CD4-positive, alpha-beta memory T cell (primary cell): ENCODE results near the gene FEV. TPM values are rescaled to one million over a fixed set of nuclear protein-coding genes. Genes with fewer than 3 reads are reported as not detected.

Experiments
- CTCF ChIA-PET: fragments of 350-600 bp; sonication (Branson Sonifier 250); formaldehyde crosslinking; loops from one replicate; lab custom pipeline; 2021; ENCODE audit warnings: inconsistent platforms; ENCODE audit not compliant: partially characterized antibody; lab: Charles Lee
- POLR2A ChIA-PET: fragments of 350-600 bp; sonication (Branson Sonifier 250); formaldehyde crosslinking; loops from one replicate; lab custom pipeline; 2021; ENCODE audit not compliant: partially characterized antibody; lab: Charles Lee
- DNase-seq, 5 donors: peaks; one replicate each; pipeline versions ENCODE4 v3.0.0 to v3.0.0-alpha.2; 2020 to 2022; ENCODE audit warnings: mixed read lengths in 1 of 5
- H3K27ac ChIP-seq: one replicate; pipeline ENCODE4 v1.7.0; 2013; ENCODE audit warnings: low read depth, low read length
- H3K27me3 ChIP-seq: 2 replicates; pipeline ENCODE4 v1.7.0; 2013; ENCODE audit warnings: mild to moderate bottlenecking, low read length, moderate library complexity; ENCODE audit not compliant: insufficient read depth
- H3K36me3 ChIP-seq: 2 replicates; pipeline ENCODE4 v1.7.0; 2013; ENCODE audit warnings: mild to moderate bottlenecking, low read length, moderate library complexity; ENCODE audit not compliant: insufficient read depth
- H3K4me1 ChIP-seq: 2 replicates; pipeline ENCODE4 v1.7.0; 2013; ENCODE audit warnings: mild to moderate bottlenecking, low read length, moderate library complexity; ENCODE audit not compliant: insufficient read depth
- H3K4me3 ChIP-seq, 2 donors: one replicate each; pipeline ENCODE4 v1.7.0; 2013; ENCODE audit warnings: low read length in 2 of 2, mild to moderate bottlenecking in 1 of 2
- H3K9me3 ChIP-seq, 2 donors: one replicate each; pipeline ENCODE4 v1.7.0; 2013; ENCODE audit warnings: low read length in 2 of 2, control low read depth in 1 of 2; ENCODE audit not compliant: control insufficient read depth in 1 of 2
- H3K27ac Mint-ChIP-seq, 7 donors: one replicate each; pipeline ENCODE4 v1.8.0; 2020 to 2021; ENCODE audit warnings: mixed read lengths in 7 of 7, mild to moderate bottlenecking in 6 of 7, inconsistent platforms in 3 of 7, moderate library complexity in 3 of 7
- H3K27me3 Mint-ChIP-seq, 2 donors: one replicate each; pipeline ENCODE4 v1.8.0; 2020 to 2021; ENCODE audit warnings: mixed read lengths in 2 of 2
- H3K36me3 Mint-ChIP-seq, 2 donors: one replicate each; pipeline ENCODE4 v1.8.0; 2020 to 2021; ENCODE audit warnings: mixed read lengths in 2 of 2, inconsistent platforms in 1 of 2, mild to moderate bottlenecking in 1 of 2
- H3K4me1 Mint-ChIP-seq, 4 donors: one replicate each; pipeline ENCODE4 v1.8.0; 2020 to 2021; ENCODE audit warnings: mixed read lengths in 4 of 4, mild to moderate bottlenecking in 1 of 4
- H3K4me3 Mint-ChIP-seq, 8 donors: one replicate each; pipeline ENCODE4 v1.8.0; 2020 to 2021; ENCODE audit warnings: mixed read lengths in 8 of 8, mild to moderate bottlenecking in 7 of 8, moderate library complexity in 6 of 8, inconsistent platforms in 3 of 8
- H3K9me3 Mint-ChIP-seq, 8 donors: one replicate each; pipeline ENCODE4 v1.8.0; 2020 to 2021; ENCODE audit warnings: mixed read lengths in 8 of 8, mild to moderate bottlenecking in 5 of 8, inconsistent platforms in 3 of 8, moderate library complexity in 1 of 8
- intact Hi-C: fragments of 100-400 bp; cut with micrococcal nuclease; formaldehyde crosslinking; loops from one replicate; pipeline ENCODE4 v1.15.1; 2023
- polyA plus RNA-seq, 2 donors: library from polyadenylated mRNA; unstranded; fragments of 300-500 nt; fragmentation: Illumina TruSeq; gene quantifications; one replicate each; pipeline ENCODE4 v1.2.3, GENCODE V29; 2021
- total RNA-seq, 2 experiments: library from RNA; stranded (reverse); gene quantifications; one replicate each; pipeline ENCODE4 v1.2.3, GENCODE V29; 2021

The FEV gene
- total and polyA plus RNA-seq, 4 experiments from 2014 or later = not detected

DNA sequence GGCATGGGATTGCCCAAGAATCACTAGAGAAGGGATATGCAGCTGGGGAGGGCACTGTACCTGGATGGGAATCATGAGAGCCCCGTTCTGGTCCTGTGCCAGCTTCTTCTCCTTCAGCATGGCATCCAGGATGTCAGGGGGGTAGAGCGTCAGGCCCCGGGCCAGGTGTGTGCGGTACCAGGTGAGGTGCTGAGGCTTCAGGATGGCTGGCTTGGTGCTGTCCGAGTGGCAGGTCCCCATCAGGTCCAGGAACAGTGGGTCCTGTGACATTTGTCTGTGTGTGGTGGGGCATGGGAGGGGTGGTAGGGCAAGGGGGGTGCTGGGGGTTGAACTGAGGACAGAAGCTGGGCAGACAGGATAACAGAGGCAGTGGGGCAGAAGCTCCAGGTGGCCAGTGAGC is 43.2 kb upstream of the FEV start:
- ChIA-PET CTCF (interaction anchor here (1.2 to 4.6 kb wide), 6 partner anchors 9 to 125 kb away, joined by 3 to 33 read pairs (median 9); no protein-coding TSS in a partner anchor), POLR2A (no interaction called here)
- H3K9me3 Mint-ChIP-seq = no peaks in the 10 kb centered on the region
- H3K36me3 ChIP-seq = no peaks in the 10 kb centered on the region
- H3K27me3 ChIP-seq = no peaks in the 10 kb centered on the region
- no peak overlapping the region for H3K27ac ChIP-seq
- intact Hi-C loops = no loop called here
- H3K27me3 Mint-ChIP-seq = peaks cover 10 to 15% of the 10 kb centered on the region in 2 donors
- no peak overlapping the region for H3K27ac Mint-ChIP-seq
- H3K9me3 ChIP-seq = no peaks in the 10 kb centered on the region
- H3K36me3 Mint-ChIP-seq = no peaks in the 10 kb centered on the region
- H3K4me3 Mint-ChIP-seq = no peak overlapping the region
- peaks cover 0 to 1% (median 0%) of the 10 kb centered on the region in 4 donors for H3K4me1 Mint-ChIP-seq
- no peak overlapping the region for H3K4me3 ChIP-seq
- no peak for DNase-seq
- no peaks in the 10 kb centered on the region for H3K4me1 ChIP-seq

GRCh38 chr2:219027511-219028055 is 42.6 kb upstream of the FEV start:
- no peak overlapping the region for H3K27ac Mint-ChIP-seq
- CTCF ChIA-PET = interaction anchor here (0.9 to 4.6 kb wide), 9 partner anchors 8 to 132 kb away, joined by 3 to 33 read pairs (median 4); partner anchors contain the start of gene CFAP65
- no peaks in the 10 kb centered on the region for H3K9me3 Mint-ChIP-seq
- no peak overlapping the region for H3K27ac ChIP-seq
- peaks cover 0 to 1% (median 0%) of the 10 kb centered on the region in 4 donors for H3K4me1 Mint-ChIP-seq
- intact Hi-C loops = no loop called here
- H3K36me3 Mint-ChIP-seq = no peaks in the 10 kb centered on the region
- no peak for DNase-seq
- no peaks in the 10 kb centered on the region for H3K9me3 ChIP-seq
- H3K36me3 ChIP-seq = no peaks in the 10 kb centered on the region
- no peaks in the 10 kb centered on the region for H3K27me3 ChIP-seq
- peaks cover 11 to 13% of the 10 kb centered on the region in 2 donors for H3K27me3 Mint-ChIP-seq
- no peaks in the 10 kb centered on the region for H3K4me1 ChIP-seq
- POLR2A ChIA-PET = no interaction called here
- H3K4me3 Mint-ChIP-seq = no peak overlapping the region
- H3K4me3 ChIP-seq = no peak overlapping the region

DNA sequence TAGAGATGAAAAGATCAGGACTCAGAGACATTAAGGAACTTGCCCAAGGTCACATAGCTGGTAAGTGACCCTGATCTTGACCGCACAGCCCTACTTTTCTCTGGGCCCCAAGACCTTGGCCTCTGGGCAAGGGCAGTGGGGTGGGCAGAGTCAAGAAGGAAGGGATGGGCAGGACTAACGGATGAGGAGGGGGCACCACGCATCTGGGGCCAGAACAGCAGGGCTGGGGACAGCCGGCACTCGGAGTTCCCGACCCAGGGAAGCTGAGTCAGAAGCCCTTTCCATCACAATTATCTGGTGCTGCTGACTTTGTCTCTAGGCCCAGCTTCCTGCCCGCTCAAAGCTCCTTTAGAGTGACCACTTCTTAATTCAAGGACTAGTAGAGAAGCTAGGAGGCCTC is 42.0 kb upstream of the FEV start:
- H3K27ac ChIP-seq = no peak overlapping the region
- no peak for DNase-seq
- no peaks in the 10 kb centered on the region for H3K4me1 ChIP-seq
- no peaks in the 10 kb centered on the region for H3K9me3 Mint-ChIP-seq
- ChIA-PET CTCF (interaction anchor here (0.9 to 4.6 kb wide), 10 partner anchors 8 to 133 kb away, joined by 3 to 33 read pairs (median 4); partner anchors contain the start of gene CFAP65), POLR2A (no interaction called here)
- no peaks in the 10 kb centered on the region for H3K27me3 ChIP-seq
- no peak overlapping the region for H3K27ac Mint-ChIP-seq
- no peaks in the 10 kb centered on the region for H3K36me3 Mint-ChIP-seq
- H3K9me3 ChIP-seq = no peaks in the 10 kb centered on the region
- intact Hi-C loops = no loop called here
- peaks cover 8 to 11% of the 10 kb centered on the region in 2 donors for H3K27me3 Mint-ChIP-seq
- no peak overlapping the region for H3K4me3 Mint-ChIP-seq
- H3K4me1 Mint-ChIP-seq = peaks cover 0 to 1% (median 0%) of the 10 kb centered on the region in 4 donors
- no peaks in the 10 kb centered on the region for H3K36me3 ChIP-seq
- no peak overlapping the region for H3K4me3 ChIP-seq

- intact Hi-C loops = no loop called here
Measured at GRCh38 chr2:219025637-219026585, 40.9 kb upstream of the FEV start.

GRCh38 chr2:219024059-219024458 is 39.1 kb upstream of the FEV start:
- ChIA-PET POLR2A (no interaction called here), CTCF (interaction anchor here (0.7 to 2.6 kb wide), 3 partner anchors 12 to 29 kb away, joined by 3 to 7 read pairs (median 4); no protein-coding TSS in a partner anchor)
- intact Hi-C loops = no loop called here
- Histone ChIP-seq H3K27ac (no peak overlapping the region), H3K27me3 (no peaks in the 10 kb centered on the region), H3K4me3 (no peak overlapping the region), H3K36me3 (no peaks in the 10 kb centered on the region), H3K9me3 (no peaks in the 10 kb centered on the region), H3K4me1 (no peaks in the 10 kb centered on the region)
- no peak for DNase-seq
- no peaks in the 10 kb centered on the region for H3K4me1 Mint-ChIP-seq
- H3K27me3 Mint-ChIP-seq = peaks cover 3 to 5% of the 10 kb centered on the region in 2 donors
- H3K36me3 Mint-ChIP-seq = no peaks in the 10 kb centered on the region
- no peak overlapping the region for H3K27ac Mint-ChIP-seq
- H3K9me3 Mint-ChIP-seq = no peaks in the 10 kb centered on the region
- H3K4me3 Mint-ChIP-seq = no peak overlapping the region

More at GRCh38 chr2:219025637-219026585, 40.9 kb upstream of the FEV start:
- Histone ChIP-seq H3K4me1 (no peaks in the 10 kb centered on the region), H3K27me3 (no peaks in the 10 kb centered on the region), H3K36me3 (no peaks in the 10 kb centered on the region), H3K27ac (no peak overlapping the region), H3K9me3 (no peaks in the 10 kb centered on the region), H3K4me3 (no peak overlapping the region)
- Mint-ChIP-seq H3K36me3 (no peaks in the 10 kb centered on the region), H3K27ac (no peak overlapping the region), H3K4me3 (no peak overlapping the region), H3K27me3 (peaks cover 8 to 11% of the 10 kb centered on the region in 2 donors), H3K9me3 (no peaks in the 10 kb centered on the region), H3K4me1 (peaks cover 0 to 1% (median 0%) of the 10 kb centered on the region in 4 donors)
- DNase-seq = no peak
- CTCF ChIA-PET = interaction anchor here (1.3 to 3.2 kb wide), 4 partner anchors 17 to 131 kb away, joined by 3 to 19 read pairs (median 6); no protein-coding TSS in a partner anchor
- POLR2A ChIA-PET = no interaction called here

GRCh38 chr2:219023045-219023605 is 38.1 kb upstream of the FEV start:
- intact Hi-C loops = no loop called here
- no peaks in the 10 kb centered on the region for H3K36me3 Mint-ChIP-seq
- H3K4me3 Mint-ChIP-seq = no peak overlapping the region
- ChIA-PET CTCF (no interaction called here), POLR2A (no interaction called here)
- H3K27ac ChIP-seq = no peak overlapping the region
- no peaks in the 10 kb centered on the region for H3K27me3 ChIP-seq
- H3K27ac Mint-ChIP-seq = no peak overlapping the region
- no peak overlapping the region for H3K4me3 ChIP-seq
- H3K4me1 Mint-ChIP-seq = no peaks in the 10 kb centered on the region
- no peak for DNase-seq
- no peaks in the 10 kb centered on the region for H3K9me3 Mint-ChIP-seq
- H3K36me3 ChIP-seq = no peaks in the 10 kb centered on the region
- no peaks in the 10 kb centered on the region for H3K9me3 ChIP-seq
- H3K4me1 ChIP-seq = no peaks in the 10 kb centered on the region
- H3K27me3 Mint-ChIP-seq = peaks cover 4 to 6% of the 10 kb centered on the region in 2 donors

DNA sequence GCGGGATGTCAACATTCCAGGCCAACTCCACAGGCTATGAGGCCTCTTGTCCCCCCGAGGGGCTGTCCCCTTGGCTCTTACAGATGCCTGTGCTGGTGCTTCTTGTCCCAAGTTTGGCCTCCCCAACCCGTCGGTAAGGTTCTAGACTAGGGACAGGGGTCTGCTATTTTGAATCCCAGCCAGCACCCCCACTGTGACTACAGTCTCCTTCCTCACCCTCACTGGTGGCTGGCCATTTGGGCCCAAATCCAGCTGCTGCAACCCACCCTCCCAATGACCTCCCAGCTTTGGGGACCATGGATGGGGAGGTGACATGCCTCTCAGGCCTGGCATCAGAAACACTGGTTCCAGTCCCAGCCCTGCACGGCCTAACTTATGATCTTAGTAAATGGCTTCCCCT is 37.6 kb upstream of the FEV start:
- intact Hi-C loops = no loop called here
- H3K4me1 Mint-ChIP-seq = no peaks in the 10 kb centered on the region
- H3K9me3 Mint-ChIP-seq = no peaks in the 10 kb centered on the region

More for the DNA sequence above, 37.6 kb upstream of the FEV start:
- Histone ChIP-seq H3K4me1 (no peaks in the 10 kb centered on the region), H3K9me3 (no peaks in the 10 kb centered on the region), H3K27me3 (no peaks in the 10 kb centered on the region), H3K4me3 (no peak overlapping the region), H3K27ac (no peak overlapping the region), H3K36me3 (no peaks in the 10 kb centered on the region)
- DNase-seq = no peak
- Mint-ChIP-seq H3K27me3 (peaks cover 2 to 6% of the 10 kb centered on the region in 2 donors), H3K27ac (no peak overlapping the region), H3K4me3 (no peak overlapping the region), H3K36me3 (no peaks in the 10 kb centered on the region)
- CTCF ChIA-PET = no interaction called here
- POLR2A ChIA-PET = no interaction called here
